Neural progenitor cell (in vitro differentiated cells): ENCODE results near the gene ERC2.

ENCODE experiments used
- EZH2 ChIP-seq: fragments of 200-600 bp; sonication (generic); IDR thresholded peaks from 2 replicates; pipeline ENCODE4 v1.6.1; 2017; ENCODE audit warnings: antibody characterized with exemption, mild to moderate bottlenecking, moderate library complexity
- EZH2phosphoT487 ChIP-seq: fragments of 200-600 bp; sonication (generic); IDR thresholded peaks from 2 replicates; pipeline ENCODE4 v1.6.1; 2017; ENCODE audit warnings: antibody characterized with exemption
- TF ChIP-seq, protein P1 (sequence below): fragments of 200-600 bp; sonication (generic); IDR thresholded peaks from 2 replicates; pipeline ENCODE4 v1.5.1; 2017; ENCODE audit warnings: antibody characterized with exemption, mild to moderate bottlenecking

- TF ChIP-seq, protein P1, sequence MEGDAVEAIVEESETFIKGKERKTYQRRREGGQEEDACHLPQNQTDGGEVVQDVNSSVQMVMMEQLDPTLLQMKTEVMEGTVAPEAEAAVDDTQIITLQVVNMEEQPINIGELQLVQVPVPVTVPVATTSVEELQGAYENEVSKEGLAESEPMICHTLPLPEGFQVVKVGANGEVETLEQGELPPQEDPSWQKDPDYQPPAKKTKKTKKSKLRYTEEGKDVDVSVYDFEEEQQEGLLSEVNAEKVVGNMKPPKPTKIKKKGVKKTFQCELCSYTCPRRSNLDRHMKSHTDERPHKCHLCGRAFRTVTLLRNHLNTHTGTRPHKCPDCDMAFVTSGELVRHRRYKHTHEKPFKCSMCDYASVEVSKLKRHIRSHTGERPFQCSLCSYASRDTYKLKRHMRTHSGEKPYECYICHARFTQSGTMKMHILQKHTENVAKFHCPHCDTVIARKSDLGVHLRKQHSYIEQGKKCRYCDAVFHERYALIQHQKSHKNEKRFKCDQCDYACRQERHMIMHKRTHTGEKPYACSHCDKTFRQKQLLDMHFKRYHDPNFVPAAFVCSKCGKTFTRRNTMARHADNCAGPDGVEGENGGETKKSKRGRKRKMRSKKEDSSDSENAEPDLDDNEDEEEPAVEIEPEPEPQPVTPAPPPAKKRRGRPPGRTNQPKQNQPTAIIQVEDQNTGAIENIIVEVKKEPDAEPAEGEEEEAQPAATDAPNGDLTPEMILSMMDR, result no peak
- TF ChIP-seq EZH2, result no peak
- no peak for TF ChIP-seq EZH2phosphoT487
These were observed 794.5 kb downstream of the ERC2 start for GRCh38 chr3:55673764-55674163.
